ENCODE results near the gene SYNCRIP. TPM values are rescaled to one million over a fixed set of nuclear protein-coding genes. Genes with fewer than 3 reads are reported as not detected.
"Not testable (repeated sequence)": the region's sequence is repeated elsewhere in the genome, so short reads cannot be mapped to it uniquely, and the experiment has no call there.

Gene SYNCRIP
- total RNA-seq, 1 experiment from 2014 or later, result 189 TPM

DNA sequence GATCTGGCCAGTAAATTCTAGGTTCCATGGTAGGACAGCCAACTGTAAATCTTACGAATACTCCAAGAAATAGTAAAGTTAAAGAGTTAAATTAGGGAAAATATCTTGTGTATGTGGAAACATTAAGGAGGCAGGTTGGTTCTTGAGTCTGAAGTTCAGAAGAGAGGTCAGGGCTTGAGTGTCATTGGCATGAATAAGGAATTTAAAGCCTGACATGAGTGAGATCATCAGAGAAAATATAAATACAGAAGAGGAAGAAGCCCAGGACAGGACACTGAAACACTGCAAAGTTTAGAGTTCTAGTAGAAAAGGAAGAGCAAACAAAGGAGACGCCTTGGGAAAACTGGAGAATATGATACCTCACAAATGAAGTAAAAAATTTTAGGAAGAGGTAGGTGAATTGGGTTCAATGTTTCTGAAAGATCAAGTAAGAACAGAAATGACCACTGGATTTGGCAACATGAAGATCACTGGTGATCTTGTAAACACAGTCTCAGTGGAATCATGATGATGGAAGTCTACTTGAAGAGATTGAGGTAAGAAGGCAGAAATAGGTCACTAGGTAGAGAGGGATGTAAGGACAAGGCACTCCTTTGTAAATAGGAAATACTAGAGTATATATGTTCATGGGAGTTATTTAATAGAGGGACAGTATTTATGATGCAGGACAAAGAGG, 41.6 kb upstream of the SYNCRIP start:
- TF ChIP-seq REST (IDR thresholded peaks at IDR 0.05; ENCODE audit: low read depth), result no peak
- TF ChIP-seq SP1 (IDR thresholded peaks at IDR 0.05; ENCODE audit: low read depth), result no peak
- no peak for TF ChIP-seq EGR1 (IDR thresholded peaks at IDR 0.05; ENCODE audit: low read depth)
- TF ChIP-seq ZFX (IDR thresholded peaks at IDR 0.05), result no peak
- no peak for TF ChIP-seq ZBTB33 (IDR thresholded peaks at IDR 0.05; ENCODE audit: extremely low read depth, insufficient replicate concordance, low read length)
- no peak for TF ChIP-seq FOSL1 (IDR thresholded peaks at IDR 0.05; ENCODE audit: low read depth)
- Histone ChIP-seq H3K4me3 (replicated peaks in 1 of 2; ENCODE audit: low read depth in 1 of 2, low read length in 2 of 2) (no peak overlapping the region), H3K36me3 (ENCODE audit: control insufficient read depth in 1 of 2, insufficient read depth in 2 of 2, low read length in 2 of 2) (no peaks in the 10 kb centered on the region), H3K4me1 (ENCODE audit: control insufficient read depth in 1 of 2, insufficient read depth in 2 of 2, low read length in 2 of 2) (peaks cover 3 to 14% of the 10 kb centered on the region in 2 experiments; a peak in 3 of 4 replicates), H3K27ac (ENCODE audit: low read depth, low read length) (no peak overlapping the region), H3K9ac (ENCODE audit: low read length) (no peak overlapping the region), H3K79me2 (ENCODE audit: insufficient read depth, low read length) (peaks cover 23% of the 10 kb centered on the region), H4K20me1 (ENCODE audit: insufficient read depth) (no peaks in the 10 kb centered on the region), H3K9me2 (ENCODE audit: insufficient read depth) (no peaks in the 10 kb centered on the region), H2AFZ (ENCODE audit: low read depth, low read length, poor library complexity, severe bottlenecking) (no peak overlapping the region), H3K27me3 (ENCODE audit: insufficient read depth, low read length) (no peaks in the 10 kb centered on the region), H3K9me3 (ENCODE audit: control insufficient read depth in 1 of 2, insufficient read depth in 1 of 2, low read depth in 1 of 2, low read length in 2 of 2) (no peaks in the 10 kb centered on the region), H3K4me2 (ENCODE audit: low read length) (no peak overlapping the region)
- ChIA-PET CTCF (no interaction called here), POLR2A (no interaction called here), RAD21 (ENCODE audit: low non-redundant PET in 1 of 2, low total read pairs in 2 of 2, uncharacterized antibody in 2 of 2, unreplicated experiment in 2 of 2) (no interaction called here)
- no peak for DNase-seq (ENCODE audit: low read depth, low spot score)
- intact Hi-C loops (cut with micrococcal nuclease), result no loop called here
- no TSS peak for BruUV-seq (replicated peaks)
- ATAC-seq, result no peak

GRCh38 chr6:85681899-85682298, 39.2 kb upstream of the SYNCRIP start:
- POLR2A ChIA-PET; H3K9ac ChIP-seq (ENCODE audit: low read length); CTCF ChIA-PET; H2AFZ ChIP-seq (ENCODE audit: low read depth, low read length, poor library complexity, severe bottlenecking); H3K4me2 ChIP-seq (ENCODE audit: low read length); RAD21 ChIA-PET (ENCODE audit: low non-redundant PET in 1 of 2, low total read pairs in 2 of 2, uncharacterized antibody in 2 of 2, unreplicated experiment in 2 of 2); H3K9me3 ChIP-seq (ENCODE audit: control insufficient read depth in 1 of 2, insufficient read depth in 1 of 2, low read depth in 1 of 2, low read length in 2 of 2); H3K27ac ChIP-seq (ENCODE audit: low read depth, low read length); H4K20me1 ChIP-seq (ENCODE audit: insufficient read depth); H3K27me3 ChIP-seq (ENCODE audit: insufficient read depth, low read length); H3K4me3 ChIP-seq (replicated peaks in 1 of 2; ENCODE audit: low read depth in 1 of 2, low read length in 2 of 2); DNase-seq (ENCODE audit: low read depth, low spot score); ATAC-seq; BruUV-seq (replicated peaks); intact Hi-C loops (cut with micrococcal nuclease); H3K9me2 ChIP-seq (ENCODE audit: insufficient read depth): not testable (repeated sequence)
- Histone ChIP-seq H3K4me1 (ENCODE audit: control insufficient read depth in 1 of 2, insufficient read depth in 2 of 2, low read length in 2 of 2) (peaks cover 5 to 27% of the 10 kb centered on the region in 2 experiments; a peak in 3 of 4 replicates), H3K79me2 (ENCODE audit: insufficient read depth, low read length) (peaks cover 42% of the 10 kb centered on the region), H3K36me3 (ENCODE audit: control insufficient read depth in 1 of 2, insufficient read depth in 2 of 2, low read length in 2 of 2) (peaks cover 3 to 14% of the 10 kb centered on the region in 2 experiments)

Data from HCT116 (cell line).